HG03139 (cell line): ENCODE measurements around the gene PEX14.

Experiments used
- ATAC-seq: cut with Tn5 transposase; IDR thresholded peaks from one replicate; pipeline ENCODE4 v1.9.1; 2021; ENCODE audit not compliant: unreplicated experiment

The PEX14 gene

DNA sequence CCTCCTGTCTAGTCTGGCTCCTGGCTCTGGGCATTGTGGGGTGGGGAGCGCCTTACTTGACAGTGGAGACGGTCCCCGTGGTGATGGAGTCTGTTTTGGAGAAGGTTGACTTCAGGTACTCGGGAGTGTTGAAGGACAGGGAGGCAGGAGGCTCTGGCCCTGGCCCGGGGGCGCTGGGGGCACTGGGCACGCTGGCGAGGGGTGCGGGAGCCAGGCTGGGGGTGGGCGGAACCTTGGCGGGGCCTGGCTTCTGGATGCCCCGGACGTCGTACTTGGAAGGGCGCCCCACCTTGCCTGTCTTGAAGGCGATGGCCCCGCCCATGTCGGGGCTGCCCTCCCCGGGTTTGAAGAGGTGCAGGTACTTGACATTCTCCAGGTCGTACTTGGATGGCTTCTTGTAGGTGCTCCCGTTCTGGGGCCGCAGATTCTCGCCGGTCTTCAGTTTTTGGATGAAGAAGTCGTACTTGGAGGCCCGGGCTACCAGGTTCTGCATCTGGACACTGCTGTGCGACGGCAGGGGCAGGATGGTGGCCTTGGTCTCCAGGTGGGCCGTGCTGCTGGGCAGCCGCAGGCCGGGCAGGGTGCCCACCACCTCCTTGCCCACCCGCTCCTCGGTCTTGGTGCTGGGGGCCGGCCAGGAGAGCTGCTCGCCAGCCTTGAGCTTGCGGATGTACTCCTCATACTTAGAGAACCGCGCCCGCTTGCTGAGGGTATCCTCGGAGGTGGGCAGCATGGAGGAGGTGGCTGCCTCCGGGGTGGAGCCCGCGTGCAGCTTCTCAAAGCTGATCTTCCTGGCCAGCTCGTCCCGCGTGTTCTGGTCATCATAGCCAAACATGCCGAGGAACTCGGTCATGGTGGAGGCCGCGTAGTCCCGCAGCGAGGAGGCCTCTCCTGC lies 185.1 kb downstream of the PEX14 start:
- no peak for ATAC-seq

DNA sequence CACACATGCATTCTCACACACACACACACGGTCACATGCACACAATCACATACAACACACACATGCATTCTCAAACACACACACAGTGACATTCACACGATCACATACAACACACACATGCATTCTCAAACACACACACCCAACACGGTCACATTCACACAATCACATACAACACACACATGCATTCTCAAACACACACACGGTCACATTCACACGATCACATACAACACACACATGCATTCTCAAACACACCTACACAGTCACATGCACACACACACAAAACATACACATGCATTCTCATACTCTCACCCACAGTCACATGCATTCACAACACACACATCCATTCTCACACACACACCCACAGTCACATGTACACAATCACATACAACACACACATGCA lies 186.7 kb downstream of the PEX14 start:
- no peak for ATAC-seq

DNA sequence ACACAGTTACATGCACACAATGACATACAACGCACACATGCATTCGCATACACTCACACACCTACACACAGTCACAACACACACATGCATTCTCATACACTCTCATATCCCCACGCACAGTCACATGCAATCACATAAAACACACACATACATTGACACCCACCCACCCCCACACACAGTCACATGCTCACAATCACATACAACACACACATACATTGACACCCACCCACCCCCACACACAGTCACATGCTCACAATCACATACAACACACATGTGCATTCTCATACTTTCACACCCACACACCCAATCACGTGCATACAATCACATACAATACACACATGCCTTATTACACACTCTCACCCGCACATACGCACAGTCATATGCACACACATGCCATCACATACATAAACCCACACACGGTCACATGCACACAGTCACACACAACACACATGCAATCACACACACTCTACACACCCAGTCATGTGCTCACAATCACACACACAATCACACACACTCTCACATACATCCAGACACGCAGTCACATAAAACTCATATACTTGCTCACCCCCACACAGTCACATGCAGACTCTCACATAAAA lies 187.4 kb downstream of the PEX14 start:
- ATAC-seq, result no peak

DNA sequence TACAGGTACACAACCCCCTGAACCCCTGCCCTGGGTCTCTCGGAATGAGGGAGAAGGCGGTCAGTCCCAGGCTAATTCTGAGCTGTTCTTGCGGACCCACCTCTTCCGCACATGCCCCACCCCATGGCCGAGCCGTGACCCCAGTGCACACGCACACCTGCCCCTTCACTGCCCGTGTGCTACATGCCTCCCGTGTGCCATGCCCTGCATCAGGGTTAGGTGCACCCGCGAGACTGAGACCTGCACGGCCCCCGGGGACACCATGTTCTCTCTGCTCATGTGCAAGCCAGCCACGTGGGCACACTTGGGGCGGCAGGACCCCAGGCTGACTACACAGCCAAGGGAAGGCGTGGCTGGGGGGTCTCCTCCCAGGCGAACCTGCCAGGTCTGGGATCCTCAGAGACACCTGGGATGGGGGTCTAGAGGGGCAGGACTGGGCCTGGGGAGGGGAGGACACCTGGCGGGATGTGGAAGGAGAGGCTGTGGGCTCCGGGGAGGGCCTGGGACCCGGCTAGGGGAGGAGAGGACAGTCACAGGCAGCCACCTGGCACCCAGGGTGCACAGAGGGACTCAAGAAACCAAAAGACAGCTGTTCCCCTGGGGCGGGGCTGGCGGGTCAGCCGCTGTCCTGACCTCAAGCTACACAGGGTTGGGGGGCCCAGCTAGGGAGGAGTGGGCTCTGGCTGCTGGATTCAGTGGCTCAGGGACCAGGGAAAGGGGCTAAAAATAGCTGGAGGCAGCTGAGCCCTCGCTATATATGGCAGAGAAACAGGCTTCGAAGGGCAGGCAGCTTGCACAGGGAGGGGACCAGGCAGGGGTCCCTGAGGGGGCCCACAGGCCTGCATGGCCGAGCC lies 188.3 kb downstream of the PEX14 start:
- no peak for ATAC-seq

DNA sequence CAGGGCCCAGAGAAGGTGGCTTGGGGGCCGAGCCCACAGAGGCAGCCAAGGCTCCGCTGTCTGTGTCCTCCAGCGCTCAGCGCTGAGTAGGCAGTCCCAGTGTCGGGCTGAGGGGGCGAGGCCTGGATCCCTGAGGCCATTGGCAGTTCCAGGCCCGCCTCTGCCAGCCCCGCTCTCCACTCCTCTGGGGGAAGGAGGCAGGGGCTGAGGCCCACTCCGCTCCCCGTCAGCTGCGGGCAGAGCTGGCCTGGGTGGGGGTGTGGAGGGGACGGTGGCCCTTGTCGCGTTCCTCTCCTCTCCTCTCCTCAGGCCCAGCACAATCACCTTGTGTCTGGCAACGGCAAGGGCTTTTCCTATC lies 188.9 kb downstream of the PEX14 start:
- ATAC-seq, result no peak

DNA sequence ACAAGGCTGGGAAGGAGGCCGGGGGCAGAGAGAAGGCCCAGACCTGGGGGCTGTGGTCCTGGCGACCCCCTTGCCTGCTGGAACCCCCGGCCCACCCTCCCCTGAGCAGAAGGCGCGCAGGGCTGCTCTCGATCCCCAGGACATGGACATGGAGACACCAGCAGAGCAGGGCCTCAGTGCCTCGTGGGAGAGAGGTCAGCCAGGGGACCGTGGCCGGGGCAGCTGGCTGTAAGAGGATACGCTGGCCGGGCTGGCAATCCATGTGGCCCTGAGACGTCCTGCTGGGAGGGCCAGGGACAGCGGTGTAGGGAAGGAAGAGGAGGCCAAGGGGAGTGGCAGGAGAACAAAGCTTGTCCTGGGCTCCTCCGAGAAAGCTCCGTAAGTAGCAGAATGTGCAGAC lies 189.5 kb downstream of the PEX14 start:
- no peak for ATAC-seq

- no peak for ATAC-seq
Observed at GRCh38 chr1:10665226-10665625, 190.5 kb downstream of the PEX14 start.

DNA sequence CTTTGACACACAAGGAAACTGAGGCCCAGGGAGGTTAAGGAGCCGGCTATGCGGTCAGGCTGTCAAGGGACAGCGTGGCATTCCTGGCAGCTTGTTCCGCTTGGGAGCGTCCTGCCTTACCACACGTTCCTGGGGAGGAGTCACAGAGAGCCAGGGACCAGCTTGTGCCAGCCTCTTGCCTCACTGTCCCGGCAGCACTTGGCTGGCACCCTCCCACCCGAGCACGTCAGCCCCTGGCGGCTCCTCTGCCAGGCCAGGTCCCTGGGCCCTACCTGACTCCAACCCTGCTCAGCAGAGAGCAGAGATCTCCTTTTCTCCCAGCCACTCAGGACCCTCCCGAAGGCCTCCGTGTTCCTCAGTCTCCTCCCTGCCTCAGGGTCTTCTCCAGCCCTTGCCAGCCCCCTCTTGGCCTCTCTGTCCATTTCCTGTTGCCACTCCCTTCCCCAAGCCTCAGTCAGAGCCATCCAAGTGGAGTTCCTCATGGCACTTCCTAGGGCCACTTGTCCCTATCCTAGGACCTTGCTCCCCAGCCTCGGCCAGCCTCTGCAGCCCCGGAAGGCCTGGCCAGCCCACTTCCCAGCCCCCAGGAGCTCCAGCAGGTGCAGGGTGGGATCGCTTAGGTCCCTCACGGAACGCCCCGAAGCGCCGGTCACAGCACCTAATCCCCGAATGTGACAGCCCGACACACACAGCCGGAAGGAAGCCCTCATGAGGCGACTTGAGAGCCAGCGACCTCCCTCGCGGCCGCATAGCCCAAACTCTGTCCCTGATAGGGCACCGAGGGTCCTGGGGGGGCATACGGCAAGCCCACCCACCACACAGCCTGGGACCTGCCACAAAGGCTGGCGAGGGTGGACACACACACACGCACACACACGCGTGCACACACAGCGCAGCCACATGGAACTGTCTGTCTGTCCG lies 191.4 kb downstream of the PEX14 start:
- ATAC-seq, result no peak

DNA sequence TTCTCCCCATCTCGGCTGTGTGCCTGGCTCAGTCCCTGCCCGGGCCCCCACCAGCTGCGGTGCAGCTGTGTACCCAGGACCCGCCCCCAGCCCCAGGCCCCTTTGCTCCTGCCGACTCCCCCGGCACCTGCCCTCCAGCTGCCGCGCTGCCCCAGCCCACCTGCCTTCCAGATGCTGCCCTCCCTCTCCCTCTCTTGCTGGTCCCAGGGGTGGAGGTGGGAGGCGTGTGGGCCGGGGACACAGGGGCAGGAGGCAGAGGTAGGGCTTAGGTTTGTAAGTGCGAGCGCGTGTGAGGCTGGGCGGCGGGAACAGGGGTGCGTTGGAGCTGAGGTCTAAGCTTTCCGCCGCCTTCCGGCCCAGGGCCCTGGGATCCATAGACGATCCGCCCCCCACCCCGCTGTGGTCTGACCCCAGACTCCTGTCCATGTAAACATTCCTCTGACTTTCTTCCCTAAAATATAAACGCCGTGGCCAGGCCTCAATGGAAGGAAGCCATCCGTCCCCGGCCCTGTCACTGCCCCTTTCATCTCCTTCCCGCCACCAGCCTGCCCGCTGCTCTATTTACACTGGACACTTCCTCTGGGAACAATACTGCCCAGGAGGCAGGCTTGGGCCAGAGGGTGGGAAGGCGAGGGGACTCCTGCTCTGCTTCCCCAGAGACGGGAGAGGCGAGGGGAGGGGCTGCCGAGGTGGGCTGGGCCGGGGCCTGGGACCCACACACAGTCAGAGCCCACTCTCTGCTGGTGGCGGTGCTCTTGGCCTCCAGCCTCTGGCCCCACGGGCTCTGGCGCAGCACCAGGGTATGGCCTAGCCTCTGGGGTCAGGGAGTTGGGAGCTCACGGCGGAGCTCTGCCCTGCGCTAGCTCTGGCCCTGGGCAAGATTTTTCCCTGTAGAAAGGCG lies 193.4 kb downstream of the PEX14 start:
- ATAC-seq, result no peak

DNA sequence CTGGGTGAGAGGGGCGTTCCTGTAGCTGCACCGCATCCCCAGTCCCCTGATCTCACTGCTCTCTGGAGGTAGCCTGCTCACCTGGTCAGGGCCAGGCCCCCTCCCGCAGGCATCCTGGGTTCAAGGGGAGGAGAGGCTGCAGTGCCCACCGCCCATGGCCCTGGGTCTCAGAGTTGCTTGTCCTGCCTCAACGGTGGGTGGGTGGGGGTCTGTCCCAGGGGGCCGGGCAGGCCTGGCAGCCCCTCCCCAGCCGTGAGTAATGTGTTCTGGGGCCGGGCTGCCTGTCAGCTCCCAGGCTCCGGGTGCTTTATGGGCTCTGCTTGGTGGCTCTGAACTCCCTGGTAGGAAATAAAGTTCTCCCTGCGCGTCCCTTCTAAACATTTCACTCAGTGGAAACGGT lies 194.8 kb downstream of the PEX14 start:
- no peak for ATAC-seq

DNA sequence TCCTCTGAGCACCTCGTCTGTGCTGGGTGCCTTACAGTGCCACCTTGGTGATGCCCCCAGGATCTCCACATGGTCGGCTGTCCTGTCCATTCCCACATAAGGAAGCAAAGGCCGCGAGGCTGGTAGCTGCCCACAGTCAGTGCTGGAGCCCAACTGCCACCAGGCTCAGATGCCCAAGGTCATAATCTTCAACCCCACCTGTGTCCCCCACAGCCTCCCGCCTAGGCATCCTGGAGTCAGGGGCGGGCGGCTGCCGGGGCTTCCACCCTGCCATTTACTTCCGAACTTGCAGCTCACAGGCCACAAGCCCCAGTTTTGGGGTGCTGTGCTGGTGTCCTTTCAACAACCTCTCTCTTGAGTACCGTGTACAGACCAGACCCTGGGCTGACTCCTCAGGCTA lies 195.4 kb downstream of the PEX14 start:
- no peak for ATAC-seq

DNA sequence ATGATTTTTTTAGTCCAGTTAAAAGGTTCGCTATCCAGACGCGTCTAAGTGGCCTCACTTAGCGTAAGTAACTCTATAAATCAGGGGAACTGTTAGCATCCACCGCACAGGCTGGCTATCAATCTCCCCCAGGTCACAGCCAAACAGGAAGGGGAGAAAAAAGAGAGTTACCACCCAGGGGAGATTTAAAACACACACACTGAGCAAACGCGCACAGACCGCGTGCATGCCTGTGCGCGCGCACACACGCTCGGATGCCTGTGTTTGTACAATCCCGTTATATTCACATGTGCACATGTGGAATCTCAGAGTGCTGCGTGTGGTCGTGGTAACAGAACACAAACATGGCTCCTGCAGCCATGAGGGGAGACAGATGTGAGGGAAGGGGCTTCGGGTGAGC lies 196.3 kb downstream of the PEX14 start:
- no peak for ATAC-seq

DNA sequence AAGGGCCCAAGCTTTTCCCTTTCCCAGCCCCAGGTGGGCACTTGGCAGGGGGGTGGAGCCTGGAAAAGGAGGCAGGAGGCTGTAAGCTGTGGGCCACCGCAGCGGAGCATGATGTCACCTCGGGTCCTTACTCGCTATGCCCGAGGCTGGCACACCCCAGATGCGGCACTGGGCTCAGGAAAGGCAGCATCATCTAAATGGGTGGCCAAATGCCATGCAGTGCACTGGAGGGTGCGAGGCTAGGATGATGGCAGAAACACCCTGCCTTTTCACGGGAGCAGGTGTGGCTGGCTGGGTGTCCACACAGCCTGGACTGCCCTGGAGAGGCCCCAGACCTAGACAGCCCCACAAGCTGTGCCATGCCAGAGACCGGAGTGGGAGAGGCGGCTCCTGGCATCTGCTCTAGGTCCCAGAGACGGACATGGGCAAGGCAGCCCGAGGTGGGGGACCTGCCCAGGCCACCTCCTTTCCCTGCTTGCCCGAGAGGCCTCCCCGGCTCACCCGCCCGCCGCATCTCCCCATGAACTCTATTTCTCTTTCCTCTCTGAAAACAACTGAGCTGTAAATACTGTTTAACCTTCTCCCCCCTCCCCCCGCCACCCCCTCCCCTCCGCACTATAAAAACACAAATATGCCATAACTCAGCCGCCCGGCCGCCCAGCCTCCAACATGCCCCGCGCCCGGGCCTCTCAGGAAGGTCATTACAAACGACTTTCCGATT lies 197.0 kb downstream of the PEX14 start:
- no peak for ATAC-seq

DNA sequence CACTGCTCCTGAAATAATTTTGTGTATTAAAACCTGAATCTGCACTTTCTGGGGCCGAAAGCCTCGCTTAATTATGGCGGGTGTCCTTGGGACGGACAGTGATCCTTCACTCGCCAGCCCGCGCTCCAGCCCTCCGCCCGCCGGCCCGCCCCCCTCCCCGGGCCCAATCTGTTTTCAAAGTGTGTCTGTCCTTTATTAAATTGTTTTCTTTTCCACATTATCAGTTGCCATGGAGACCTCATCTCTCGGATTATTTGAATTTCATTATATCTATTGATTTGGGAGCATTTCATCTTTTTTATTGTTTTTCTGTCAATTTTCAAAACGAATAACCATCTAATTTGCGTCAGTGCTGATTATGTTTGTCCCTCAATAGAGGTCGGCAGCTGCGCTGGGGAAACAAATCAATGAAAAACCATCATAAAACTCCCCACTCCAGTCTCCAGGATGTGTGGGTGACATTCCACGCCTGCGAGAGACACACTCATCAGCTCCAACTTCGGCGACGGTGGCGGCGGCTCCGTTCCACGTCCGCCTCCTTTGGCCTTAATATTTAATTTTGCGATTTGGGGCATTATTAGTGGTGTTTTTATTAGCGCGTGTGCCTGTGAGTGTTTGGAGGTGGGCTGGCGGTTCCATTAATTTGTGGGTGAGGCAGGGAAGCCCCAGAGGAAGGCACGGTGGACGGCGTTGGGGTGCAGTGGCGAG lies 197.7 kb downstream of the PEX14 start:
- no peak for ATAC-seq

GRCh38 chr1:10673109-10673711 lies 198.5 kb downstream of the PEX14 start:
- ATAC-seq, result no peak

DNA sequence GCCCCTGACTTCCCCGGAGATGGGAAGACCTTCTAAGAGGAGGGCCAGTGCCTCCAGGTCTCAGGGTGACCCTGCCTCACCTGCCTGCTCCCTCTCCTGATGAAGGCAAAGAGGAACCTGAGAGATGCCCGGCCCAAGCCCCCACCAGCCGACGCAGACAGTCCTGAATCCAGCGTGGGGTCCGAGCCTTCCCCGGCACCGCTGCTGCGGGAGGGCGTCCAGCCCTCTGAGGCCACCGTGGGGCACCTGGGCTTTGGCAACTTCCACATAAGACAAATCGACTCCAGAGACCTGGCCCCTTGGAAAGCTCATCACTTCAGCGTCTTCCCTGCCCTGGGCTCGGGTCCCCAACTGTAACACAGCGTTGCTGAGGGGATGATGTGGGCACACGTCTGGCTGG lies 199.5 kb downstream of the PEX14 start:
- no peak for ATAC-seq

DNA sequence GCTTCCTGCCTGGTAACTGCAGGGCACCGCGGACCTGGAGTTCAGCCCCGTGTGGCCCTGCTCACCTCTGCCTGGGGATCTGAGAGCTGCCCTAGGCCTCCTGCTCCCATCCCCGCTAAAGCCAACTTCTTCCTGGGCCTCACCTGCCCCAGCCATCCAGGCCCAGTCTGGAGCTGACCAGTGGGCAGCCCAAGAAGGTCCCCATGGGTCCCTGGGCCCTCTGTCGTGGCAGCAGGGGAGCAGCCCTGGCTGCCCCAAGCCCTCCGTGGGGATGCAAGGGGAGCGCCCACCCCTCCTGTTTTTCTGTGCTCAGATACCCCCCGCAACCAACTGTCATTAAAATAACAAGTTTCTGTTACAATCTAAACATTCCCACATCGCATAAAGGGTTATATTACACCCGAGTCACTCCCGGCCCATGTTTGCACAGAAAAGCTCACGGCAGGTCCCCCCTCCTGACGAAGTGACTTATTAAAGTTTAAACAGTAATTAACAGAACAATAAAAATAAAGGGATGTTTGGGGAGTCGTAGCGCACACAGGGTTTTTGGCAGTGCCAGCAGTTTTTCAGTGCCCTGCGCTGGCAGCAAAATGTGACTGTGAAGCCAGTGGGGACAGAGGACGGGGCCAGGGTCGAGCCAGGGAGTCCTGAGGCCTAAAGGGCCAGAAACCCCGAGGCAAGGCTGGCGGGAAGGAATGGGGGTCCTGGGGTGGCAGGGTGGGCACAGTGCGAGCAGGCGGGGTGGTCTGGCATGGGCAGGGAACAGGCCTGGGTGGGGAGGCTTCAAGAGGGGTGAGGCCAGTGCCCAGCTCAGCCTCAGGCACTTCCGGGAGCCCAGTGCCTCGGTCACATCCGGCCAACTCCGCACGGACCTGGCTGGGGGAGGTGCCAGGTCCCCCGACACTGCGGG lies 200.2 kb downstream of the PEX14 start:
- no peak for ATAC-seq
